GM21737 (cell line): ENCODE data around the gene IL20.
"Not testable (repeated sequence)": the region's sequence is repeated elsewhere in the genome, so short reads cannot be mapped to it uniquely, and the experiment has no call there.

Source experiments
- ATAC-seq: cut with Tn5 transposase; IDR thresholded peaks from one replicate; pipeline ENCODE4 v1.9.1; 2021; ENCODE audit warnings: mild to moderate bottlenecking, moderate library complexity; ENCODE audit not compliant: unreplicated experiment

Gene IL20

GRCh38 chr1:206841609-206842323 is 23.7 kb upstream of the IL20 start:
- no peak for ATAC-seq

- ATAC-seq: no peak
These were observed 22.6 kb upstream of the IL20 start for GRCh38 chr1:206842854-206843253.

GRCh38 chr1:206843626-206844025 is 21.8 kb upstream of the IL20 start:
- ATAC-seq: no peak

GRCh38 chr1:206846487-206846886 is 18.9 kb upstream of the IL20 start:
- ATAC-seq: no peak

GRCh38 chr1:206847337-206847834 is 18.0 kb upstream of the IL20 start:
- ATAC-seq: no peak

- no peak for ATAC-seq
These were observed 17.5 kb upstream of the IL20 start for GRCh38 chr1:206847946-206848345.

GRCh38 chr1:206850401-206850800 is 15.0 kb upstream of the IL20 start:
- ATAC-seq: no peak

GRCh38 chr1:206851341-206852010 is 13.9 kb upstream of the IL20 start:
- ATAC-seq: no peak

GRCh38 chr1:206852662-206853061 is 12.8 kb upstream of the IL20 start:
- ATAC-seq: not testable (repeated sequence)

GRCh38 chr1:206853696-206854095 is 11.7 kb upstream of the IL20 start:
- ATAC-seq: not testable (repeated sequence)

- no peak for ATAC-seq
These were observed 10.9 kb upstream of the IL20 start for GRCh38 chr1:206854401-206855129.

GRCh38 chr1:206855859-206856258 is 9.6 kb upstream of the IL20 start:
- ATAC-seq: no peak

- ATAC-seq: no peak
These were observed 8.6 kb upstream of the IL20 start for GRCh38 chr1:206856674-206857464.

GRCh38 chr1:206859082-206859521 is 6.3 kb upstream of the IL20 start:
- no peak for ATAC-seq

- no peak for ATAC-seq
These were observed 5.3 kb upstream of the IL20 start for GRCh38 chr1:206860165-206860564.

- ATAC-seq: no peak
These were observed 2.2 kb upstream of the IL20 start for GRCh38 chr1:206863266-206863665.

- ATAC-seq: no peak
These were observed 639 bp downstream of the IL20 start for GRCh38 chr1:206866062-206866461.

- no peak for ATAC-seq
These were observed 1.8 kb downstream of the IL20 start for GRCh38 chr1:206867239-206867638.

GRCh38 chr1:206867716-206868115 is 2.3 kb downstream of the IL20 start:
- no peak for ATAC-seq

GRCh38 chr1:206868264-206868663 is 2.8 kb downstream of the IL20 start:
- no peak for ATAC-seq

GRCh38 chr1:206872139-206872538 is 6.7 kb downstream of the IL20 start:
- no peak for ATAC-seq
